ENCODE measurements around the gene CHD5.

DNA sequence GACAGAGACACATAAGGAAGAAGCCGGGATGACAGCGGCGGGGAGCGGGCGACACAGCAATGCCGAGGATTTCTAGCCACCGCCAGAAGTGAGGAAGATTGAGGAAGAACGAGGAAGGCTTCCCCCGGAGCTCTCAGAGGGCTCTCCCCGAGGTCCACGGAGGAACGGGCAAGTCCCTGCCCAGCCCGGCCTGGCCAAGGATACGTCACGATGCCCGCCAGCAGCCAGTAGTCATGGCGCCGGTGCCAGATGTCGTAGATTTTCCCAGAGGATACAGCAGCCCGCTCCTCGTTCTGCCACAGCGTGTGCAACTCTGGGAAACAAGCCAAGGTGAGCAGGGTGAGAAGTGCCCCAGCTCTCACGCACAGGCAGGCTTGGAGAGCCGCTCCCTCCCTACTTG is 68.5 kb downstream of the CHD5 start:
- TF ChIP-seq CTCF (IDR thresholded peaks at IDR 0.05) (no peak), ESRRA (CRISPR knock-in tag; IDR thresholded peaks at IDR 0.05; ENCODE audit: borderline replicate concordance) (no peak), ZNF232 (CRISPR knock-in tag; IDR thresholded peaks at IDR 0.05) (no peak), JUN (CRISPR knock-in tag; IDR thresholded peaks at IDR 0.05) (no peak)
